K562 (cell line): ENCODE measurements around the gene ABCC1. TPM values are rescaled to one million over a fixed set of nuclear protein-coding genes. Genes with fewer than 3 reads are reported as not detected.
A peak's percentile ranks its signal among the peaks of the same experiment; 100 is the strongest.

Experiments used
- ATAC-seq: fragments of 200-7000 bp; cut with Tn5 transposase; 3 replicates; pipeline ENCODE4 v1.9.1; 2020; ENCODE audit warnings: moderate library complexity
- BruUV-seq: library from RNA; stranded (reverse); fragments of 400-500 nt; replicated peaks from 2 replicates; lab custom pipeline; 2021; lab: Mats Ljungman, UMichigan
- CTCF ChIA-PET: fragments of 300-600 bp; formaldehyde crosslinking; extraction: SDS; loops from one replicate; lab custom pipeline; 2021; ENCODE audit warnings: low intra/inter-chr PET ratio; lab: Yijun Ruan, JAX
- POLR2A ChIA-PET: fragments of 300-600, 350-650 bp; sonication (Branson Sonifier 250); formaldehyde crosslinking; extraction: SDS; loops from one replicate; lab custom pipeline; 2021; ENCODE audit warnings: antibody characterized with exemption, inconsistent platforms; lab: Yijun Ruan, JAX
- DNase-seq, 4 experiments: peaks; one replicate each; pipeline versions ENCODE4 v3.0.0 to v3.0.0-alpha.2; 2011 to 2018; ENCODE audit warnings: low spot score in 3 of 4, mixed read lengths in 3 of 4; ENCODE audit errors: extremely low read depth in 1 of 4
- FAIRE-seq: peaks from 2 replicates; lab custom pipeline; 2011; peaks lifted over from hg19 to GRCh38; lab: Jason Lieb, UNC
- H2AFZ ChIP-seq: 2 replicates; pipeline ENCODE4 v1.6.0; 2011; ENCODE audit warnings: low read depth, low read length, control low read depth, inconsistent platforms
- H3K27ac ChIP-seq: fragments of 200-600 bp; 3 replicates; pipeline ENCODE4 v1.8.0; 2011; ENCODE audit warnings: low read depth, mild to moderate bottlenecking, control low read depth, inconsistent platforms, low read length, moderate library complexity, mixed read lengths; ENCODE audit errors: extremely low read depth
- H3K27me3 ChIP-seq, 2 experiments: fragments of 300-600 bp in 1 of 2; 2 replicates in 1 of 2; 3 replicates in 1 of 2; pipeline versions ENCODE4 v1.6.0 to v1.8.0; 2011; ENCODE audit warnings: inconsistent platforms in 2 of 2, low read length in 2 of 2, mild to moderate bottlenecking in 1 of 2, mixed read lengths in 1 of 2, moderate library complexity in 1 of 2; ENCODE audit not compliant: control insufficient read depth in 2 of 2, insufficient read depth in 2 of 2
- H3K36me3 ChIP-seq: fragments of 300-600 bp; 3 replicates; pipeline ENCODE4 v1.8.0; 2011; ENCODE audit warnings: mild to moderate bottlenecking, low read length, inconsistent platforms; ENCODE audit not compliant: control insufficient read depth, insufficient read depth
- H3K4me1 ChIP-seq, 2 experiments: fragments of 200-600 bp in 1 of 2; replicated peaks in 1 of 2; 2 replicates in 1 of 2; 3 replicates in 1 of 2; pipeline versions ENCODE4 v1.5.1 to v1.8.0; 2011; ENCODE audit warnings: inconsistent platforms in 2 of 2, low read length in 2 of 2, mild to moderate bottlenecking in 1 of 2, mixed read lengths in 1 of 2, moderate library complexity in 1 of 2; ENCODE audit not compliant: control insufficient read depth in 2 of 2, insufficient read depth in 2 of 2
- H3K4me2 ChIP-seq: 2 replicates; pipeline ENCODE4 v1.6.1; 2011; ENCODE audit warnings: low read length, control low read depth, inconsistent platforms, mixed read lengths; ENCODE audit not compliant: insufficient read depth
- H3K4me3 ChIP-seq: fragments of 200-600 bp; sonication (generic), shearing (Covaris generic); 2 replicates; pipeline ENCODE4 v1.5.1; 2016; ENCODE audit warnings: control low read depth, inconsistent platforms
- H3K79me2 ChIP-seq: fragments of 200-600 bp; 3 replicates; pipeline ENCODE4 v1.8.0; 2011; ENCODE audit warnings: low read length, inconsistent platforms; ENCODE audit not compliant: control insufficient read depth, insufficient read depth
- H3K9ac ChIP-seq, 2 experiments: 2 replicates each; pipeline versions ENCODE4 v1.6.0 to v1.6.1; 2011; ENCODE audit warnings: low read depth in 2 of 2, low read length in 2 of 2, control low read depth in 1 of 2, inconsistent platforms in 1 of 2, mild to moderate bottlenecking in 1 of 2, mixed read lengths in 1 of 2; ENCODE audit not compliant: insufficient read depth in 1 of 2
- H3K9me1 ChIP-seq: one replicate; pipeline ENCODE4 v1.6.0; 2011; ENCODE audit warnings: inconsistent platforms, mild to moderate bottlenecking, low read length, moderate library complexity; ENCODE audit not compliant: control insufficient read depth, insufficient read depth
- H3K9me3 ChIP-seq: replicated peaks from 2 replicates; pipeline ENCODE4 v1.5.1; 2011; ENCODE audit warnings: low read depth, low read length, inconsistent platforms; ENCODE audit not compliant: control insufficient read depth, insufficient read depth
- H4K20me1 ChIP-seq: replicated peaks from 2 replicates; pipeline ENCODE4 v1.6.1; 2011; ENCODE audit warnings: low read length, inconsistent platforms, mixed read lengths; ENCODE audit not compliant: control insufficient read depth, insufficient read depth
- CBX2 ChIP-seq: fragments of 200-600 bp; sonication (generic); IDR thresholded peaks from one replicate; pipeline ENCODE4 v1.6.1; 2012; ENCODE audit warnings: mild to moderate bottlenecking, low read length, inconsistent platforms; ENCODE audit not compliant: insufficient read depth, poor library complexity, severe bottlenecking
- CHCHD3 ChIP-seq: fragments of 250-450 bp; sonication (Bioruptor Pico); IDR thresholded peaks from 2 replicates; pipeline ENCODE4 v2.1.2; 2022; ENCODE audit warnings: mild to moderate bottlenecking
- JUND ChIP-seq, 2 experiments: IDR thresholded peaks; 2 replicates in 1 of 2; 3 replicates in 1 of 2; pipeline ENCODE4 v1.6.1; 2011; ENCODE audit warnings: borderline replicate concordance in 2 of 2, low read depth in 2 of 2, low read length in 2 of 2, improper control_type of control experiment in 1 of 2, missing biosample characterization in 1 of 2, missing genetic modification characterization in 1 of 2, missing genetic modification reagents in 1 of 2
- POLR2G ChIP-seq: fragments of 200-400 bp; formaldehyde crosslinking; IDR thresholded peaks from 2 replicates; pipeline ENCODE4 v1.6.1; 2017; ENCODE audit warnings: low read depth, mild to moderate bottlenecking, antibody characterized with exemption, low read length, moderate library complexity
- POLR3A ChIP-seq: IDR thresholded peaks from 2 replicates; pipeline ENCODE4 v1.6.1; 2011; ENCODE audit warnings: borderline replicate concordance, mild to moderate bottlenecking, moderate library complexity; ENCODE audit not compliant: insufficient read length, insufficient read depth; ENCODE audit errors: extremely low read depth
- POLR3G ChIP-seq: IDR thresholded peaks from 2 replicates; pipeline ENCODE4 v1.6.1; 2011; ENCODE audit not compliant: insufficient read length, insufficient replicate concordance; ENCODE audit errors: extremely low read depth
- PRPF4 ChIP-seq: fragments of 200-400 bp; formaldehyde crosslinking; IDR thresholded peaks from one replicate; pipeline ENCODE4 v1.6.1; 2017; ENCODE audit warnings: low read length, low read depth, mild to moderate bottlenecking; ENCODE audit not compliant: insufficient read depth, poor library complexity, severe bottlenecking
- PTRF ChIP-seq: fragments of 450-650 bp; IDR thresholded peaks from 2 replicates; pipeline ENCODE4 v1.6.1; 2016; ENCODE audit warnings: mild to moderate bottlenecking, missing genetic modification characterization, missing compliant biosample characterization
- RBM14 ChIP-seq: fragments of 200-400 bp; formaldehyde crosslinking; IDR thresholded peaks from 2 replicates; pipeline ENCODE4 v1.6.1; 2018; ENCODE audit warnings: low read depth, mild to moderate bottlenecking, low read length, moderate library complexity, borderline replicate concordance; ENCODE audit not compliant: insufficient read depth
- SMARCA5 ChIP-seq: fragments of 450-650 bp; IDR thresholded peaks from 2 replicates; pipeline ENCODE4 v1.6.1; 2016
- SMARCE1 ChIP-seq: fragments of 450-650 bp; IDR thresholded peaks from 2 replicates; pipeline ENCODE4 v1.7.1; 2016; ENCODE audit warnings: mild to moderate bottlenecking
- SRSF7 ChIP-seq: fragments of 200-400 bp; formaldehyde crosslinking; optimal IDR thresholded peaks from 2 replicates; pipeline ENCODE3; 2017; ENCODE audit warnings: mild to moderate bottlenecking, low read depth, low read length
- XRCC3 ChIP-seq: fragments of 450-650 bp; IDR thresholded peaks from 2 replicates; pipeline ENCODE4 v1.6.1; 2017; ENCODE audit warnings: mild to moderate bottlenecking, moderate library complexity
- ZFX ChIP-seq: sonication (generic); formaldehyde crosslinking; IDR thresholded peaks from 2 replicates; pipeline ENCODE4 v1.8.0; 2022; ENCODE audit warnings: mild to moderate bottlenecking, missing genetic modification reagents, moderate library complexity
- ZNF124 ChIP-seq: sonication (generic); formaldehyde crosslinking; IDR thresholded peaks from 2 replicates; pipeline ENCODE4 v1.8.1; 2022; ENCODE audit warnings: missing genetic modification reagents
- ZNF584 ChIP-seq: fragments of 200-800 bp; sonication (Bioruptor generic); IDR thresholded peaks from 2 replicates; pipeline ENCODE4 v1.6.1; 2016; ENCODE audit warnings: low read depth, mild to moderate bottlenecking, missing genetic modification characterization, missing compliant biosample characterization
- WGBS: fragments of 100-300 bp; shearing (Covaris generic); methylation state at CpG from one replicate; pipeline ENCODE4 v1.1.6; 2016; ENCODE audit warnings: low coverage, mixed read lengths; ENCODE audit not compliant: insufficient coverage; ENCODE audit errors: missing lambda C conversion rate; 5-methylcytosine and 5-hydroxymethylcytosine counted together
- in situ Hi-C: fragments of 300-500 bp; cut with MboI; formaldehyde crosslinking; loops from 4 replicates; pipeline ENCODE4 v1.15.0; 2018; ENCODE audit warnings: inconsistent platforms, mixed read lengths
- intact Hi-C: fragments of 100-400 bp; cut with micrococcal nuclease; formaldehyde crosslinking; loops from 2 replicates; pipeline ENCODE4 v1.14.2; 2022
- polyA plus RNA-seq, 8 experiments: library from polyadenylated mRNA; depleted of rRNA in 4 of 8; stranded (reverse) in 5 of 8; unstranded in 3 of 8; fragments of >200 nt; fragmentation: Nextera tagmentation in 2 of 8; fragmentation: Illumina TruSeq in 1 of 8; extraction: Ambion mirVana in 2 of 8; extraction: Trizol in 1 of 8; gene quantifications; 2 replicates each; pipeline versions ENCODE4 v1.2.1 to v1.2.3, GENCODE V29; 2011 to 2014; ENCODE audit warnings: inconsistent platforms in 1 of 8, missing spikeins in 1 of 8
- total RNA-seq, 7 experiments: library from RNA; depleted of rRNA in 6 of 7; stranded (reverse); fragments of >200 nt in 6 of 7; fragmentation: Illumina TruSeq in 2 of 7; extraction: Trizol in 2 of 7; gene quantifications; 2 replicates each; pipeline versions ENCODE4 v1.2.1 to v1.2.3, GENCODE V29; 2011 to 2021; ENCODE audit warnings: low replicate concordance in 1 of 7

Gene ABCC1
- total and polyA plus RNA-seq, 9 of the 15 experiments (the other 6 are each of a cell fraction or from before 2014, with no cell fraction given): 3.9 to 41.6 (median 10.0) TPM

DNA sequence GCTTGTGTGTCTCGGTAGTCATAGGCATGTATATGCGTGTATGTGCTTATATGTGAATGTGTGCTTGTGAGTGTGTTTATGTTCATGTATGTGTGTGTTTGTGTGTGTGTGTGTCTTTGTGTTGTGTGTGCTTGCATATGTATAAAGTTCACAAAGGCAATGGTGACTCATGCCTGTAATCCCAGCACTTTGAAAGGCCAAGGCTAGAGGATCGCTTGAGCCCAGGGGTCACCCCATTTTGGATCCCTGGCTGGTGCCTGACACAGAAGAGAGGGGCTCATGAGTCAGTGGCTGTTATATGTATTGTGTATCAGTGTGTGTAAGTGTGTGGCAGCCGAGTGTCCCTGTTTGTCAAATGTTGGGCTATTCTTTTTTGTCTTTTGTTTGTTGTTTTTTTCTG lies 69.3 kb downstream of the ABCC1 start:
- ChIA-PET POLR2A (no interaction called here), CTCF (no interaction called here)
- H3K27ac ChIP-seq: no peak overlapping the region
- WGBS: 89% methylated on average over 4 of the region's 4 CpGs
- no peak overlapping the region for H2AFZ ChIP-seq
- peaks cover 29 to 40% of the 10 kb centered on the region in 2 experiments for H3K4me1 ChIP-seq
- no peaks in the 10 kb centered on the region for H3K9me1 ChIP-seq
- peaks cover 69% of the 10 kb centered on the region; the same call in 2 of the 3 replicates for H3K36me3 ChIP-seq
- FAIRE-seq (no peak), DNase-seq (no peak), ATAC-seq (no peak)
- H3K79me2 ChIP-seq: peaks cover 5% of the 10 kb centered on the region
- no TSS peak for BruUV-seq
- H3K27me3 ChIP-seq: no peaks in the 10 kb centered on the region
- no peak overlapping the region for H3K9ac ChIP-seq
- no peaks in the 10 kb centered on the region for H4K20me1 ChIP-seq
- H3K4me2 ChIP-seq: no peak overlapping the region
- H3K4me3 ChIP-seq: no peak overlapping the region
- in situ Hi-C loops: no loop called here
- intact Hi-C loops: no loop called here
- H3K9me3 ChIP-seq: no peaks in the 10 kb centered on the region
- TF ChIP-seq CHCHD3 (CRISPR knock-in tag) (no peak), ZNF124 (CRISPR knock-in tag) (no peak), RBM14 (no peak), SRSF7 (no peak), CBX2 (no peak), JUND (IDR thresholded peaks at IDR 0.05; ENCODE audit: borderline replicate concordance, low read depth, low read length) (no peak), JUND (tag; IDR thresholded peaks at IDR 0.05; ENCODE audit: borderline replicate concordance, low read depth, low read length) (peak; percentile 41; the same call in 1 of the 3 replicates), POLR2G (no peak), PTRF (tag) (no peak), POLR3A (no peak), ZNF584 (CRISPR knock-in tag) (no peak), SMARCA5 (no peak), PRPF4 (no peak), XRCC3 (no peak), SMARCE1 (no peak), ZFX (CRISPR knock-in tag) (no peak), POLR3G (no peak)
